GM12875 (cell line): ENCODE measurements around the gene CRK.
"Not testable (repeated sequence)": the region's sequence is repeated elsewhere in the genome, so short reads cannot be mapped to it uniquely, and the experiment has no call there.

Experiments used
- H3K4me3 ChIP-seq: one replicate; pipeline ENCODE4 v1.5.1; 2011; ENCODE audit warnings: low read depth, low read length, control low read depth
- TF ChIP-seq, protein P1 (sequence below): IDR thresholded peaks from 2 replicates; pipeline ENCODE4 v1.5.1; 2011; ENCODE audit warnings: low read depth, mild to moderate bottlenecking, control low read depth, inconsistent platforms, low read length, moderate library complexity, borderline replicate concordance; ENCODE audit not compliant: insufficient read depth

The CRK gene

DNA sequence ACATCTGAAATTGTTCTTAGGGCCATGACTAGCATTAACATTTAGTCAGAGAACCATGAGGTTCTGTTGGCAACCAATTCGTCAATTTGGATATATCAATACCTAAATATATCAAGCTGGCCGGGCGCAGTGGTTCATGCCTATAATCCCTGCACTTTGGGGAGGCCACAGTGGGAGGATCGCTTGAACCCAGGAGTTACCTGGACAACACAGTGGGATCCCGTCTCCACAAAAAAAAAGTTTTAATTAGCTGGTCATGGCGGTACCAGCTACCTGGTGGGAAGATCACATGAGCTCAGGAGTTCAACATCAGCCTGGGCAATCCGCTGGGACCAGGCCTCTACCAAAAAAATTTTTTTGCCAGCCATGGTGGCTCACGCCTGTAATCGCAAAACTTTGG lies 64.5 kb downstream of the CRK start:
- H3K4me3 ChIP-seq: no peak overlapping the region
- TF ChIP-seq, protein P1, sequence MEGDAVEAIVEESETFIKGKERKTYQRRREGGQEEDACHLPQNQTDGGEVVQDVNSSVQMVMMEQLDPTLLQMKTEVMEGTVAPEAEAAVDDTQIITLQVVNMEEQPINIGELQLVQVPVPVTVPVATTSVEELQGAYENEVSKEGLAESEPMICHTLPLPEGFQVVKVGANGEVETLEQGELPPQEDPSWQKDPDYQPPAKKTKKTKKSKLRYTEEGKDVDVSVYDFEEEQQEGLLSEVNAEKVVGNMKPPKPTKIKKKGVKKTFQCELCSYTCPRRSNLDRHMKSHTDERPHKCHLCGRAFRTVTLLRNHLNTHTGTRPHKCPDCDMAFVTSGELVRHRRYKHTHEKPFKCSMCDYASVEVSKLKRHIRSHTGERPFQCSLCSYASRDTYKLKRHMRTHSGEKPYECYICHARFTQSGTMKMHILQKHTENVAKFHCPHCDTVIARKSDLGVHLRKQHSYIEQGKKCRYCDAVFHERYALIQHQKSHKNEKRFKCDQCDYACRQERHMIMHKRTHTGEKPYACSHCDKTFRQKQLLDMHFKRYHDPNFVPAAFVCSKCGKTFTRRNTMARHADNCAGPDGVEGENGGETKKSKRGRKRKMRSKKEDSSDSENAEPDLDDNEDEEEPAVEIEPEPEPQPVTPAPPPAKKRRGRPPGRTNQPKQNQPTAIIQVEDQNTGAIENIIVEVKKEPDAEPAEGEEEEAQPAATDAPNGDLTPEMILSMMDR: no peak

DNA sequence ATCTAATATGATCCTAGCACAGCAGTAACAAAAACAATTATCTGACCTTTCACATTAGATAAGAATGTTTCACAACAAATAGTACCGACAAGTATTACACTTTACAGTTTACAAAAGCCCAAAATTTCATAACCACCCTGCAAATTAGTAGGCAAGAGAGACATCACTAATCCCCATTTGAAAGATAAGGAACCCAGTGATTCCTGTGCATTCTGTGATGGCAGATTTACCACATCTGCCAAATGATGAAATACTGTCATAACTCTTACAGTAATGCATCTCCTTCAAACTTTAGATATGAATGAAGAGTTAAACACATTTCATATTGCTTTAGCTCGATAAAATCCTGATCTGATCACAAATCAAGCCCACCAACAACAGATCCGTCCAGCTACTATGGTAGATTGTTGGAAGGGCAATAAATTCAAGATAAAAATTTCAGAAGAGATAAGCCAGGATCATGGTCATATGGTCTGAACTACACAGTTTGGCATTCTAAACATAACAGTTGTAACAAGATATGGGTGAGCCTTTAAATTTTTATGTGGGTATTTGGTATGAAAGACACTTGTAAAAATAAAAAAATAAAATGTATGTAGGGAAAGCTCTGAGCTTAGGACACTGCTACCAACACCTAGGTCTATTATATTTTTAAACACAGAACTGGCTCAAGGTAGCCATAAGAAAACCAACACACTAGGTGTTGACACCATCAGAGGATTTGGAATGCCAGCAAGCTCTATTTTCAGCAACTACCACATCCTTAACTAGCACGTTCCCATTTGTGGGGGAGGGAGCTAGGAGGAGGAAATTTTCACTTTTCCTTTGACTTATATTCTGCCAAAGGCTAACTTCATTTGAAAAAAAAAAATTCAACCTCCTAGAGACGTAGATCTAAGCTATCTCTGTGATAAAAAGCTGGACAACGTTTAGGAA lies 65.3 kb downstream of the CRK start:
- TF ChIP-seq, protein P1: no peak
- H3K4me3 ChIP-seq: no peak overlapping the region

DNA sequence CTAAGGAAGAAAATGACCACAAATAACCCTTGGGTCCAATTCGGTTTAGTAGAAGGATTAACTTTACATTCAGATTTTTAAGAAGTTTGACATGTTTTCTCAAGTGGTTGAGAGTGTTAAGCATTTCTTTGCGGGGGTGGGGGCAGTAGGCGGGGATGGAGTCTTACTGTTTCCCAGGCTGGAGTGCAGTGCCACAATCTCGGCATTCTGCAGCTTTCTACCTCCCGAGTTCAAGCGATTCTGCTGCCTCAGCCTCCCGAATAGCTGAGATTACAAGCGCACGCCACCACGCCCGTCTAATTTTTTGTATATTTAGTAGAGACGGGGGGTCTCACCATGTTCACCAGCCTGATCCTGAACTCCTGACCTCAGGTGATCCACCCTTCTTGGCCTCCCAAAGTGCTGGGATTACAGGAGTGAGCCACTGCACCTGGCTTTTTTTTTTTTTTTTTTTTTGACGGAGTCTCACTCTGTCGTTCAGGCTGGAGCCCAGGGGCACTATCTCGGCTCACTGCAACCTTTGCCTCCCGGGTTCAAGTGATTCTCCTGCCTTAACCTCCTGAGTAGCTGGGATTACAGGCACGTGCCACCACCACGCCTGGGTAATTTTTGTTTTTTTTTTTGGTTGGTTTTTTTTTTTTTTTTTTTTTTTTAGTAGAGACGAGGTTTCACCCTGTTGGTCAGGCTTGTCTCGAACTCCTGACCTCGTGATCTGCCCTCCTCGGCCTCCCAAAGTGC lies 68.4 kb downstream of the CRK start:
- not testable (repeated sequence) for H3K4me3 ChIP-seq

DNA sequence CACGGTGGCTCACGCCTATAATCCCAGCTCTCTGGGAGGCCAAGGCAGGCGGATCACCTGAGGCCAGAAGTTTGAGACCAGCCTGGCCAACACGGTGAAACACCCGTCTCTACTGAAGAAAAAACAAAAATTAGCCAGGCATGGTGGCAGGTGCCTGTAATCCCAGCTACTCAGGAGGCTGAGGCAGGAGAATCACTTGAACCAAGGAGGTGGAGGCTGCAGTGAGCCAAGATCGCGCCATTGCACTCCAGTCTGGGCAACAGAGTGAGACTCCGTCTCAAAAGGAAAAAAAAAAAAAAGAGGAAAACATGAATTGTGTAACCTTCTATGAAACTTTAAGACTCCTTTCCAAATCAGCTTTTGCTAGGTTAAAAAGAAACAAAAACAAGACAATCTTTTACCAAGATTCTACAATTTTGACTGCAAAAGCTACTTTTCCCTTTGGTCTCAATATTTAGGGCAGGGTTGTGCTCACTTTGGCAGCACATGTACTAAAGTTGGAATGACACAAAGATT lies 69.3 kb downstream of the CRK start:
- H3K4me3 ChIP-seq: not testable (repeated sequence)

DNA sequence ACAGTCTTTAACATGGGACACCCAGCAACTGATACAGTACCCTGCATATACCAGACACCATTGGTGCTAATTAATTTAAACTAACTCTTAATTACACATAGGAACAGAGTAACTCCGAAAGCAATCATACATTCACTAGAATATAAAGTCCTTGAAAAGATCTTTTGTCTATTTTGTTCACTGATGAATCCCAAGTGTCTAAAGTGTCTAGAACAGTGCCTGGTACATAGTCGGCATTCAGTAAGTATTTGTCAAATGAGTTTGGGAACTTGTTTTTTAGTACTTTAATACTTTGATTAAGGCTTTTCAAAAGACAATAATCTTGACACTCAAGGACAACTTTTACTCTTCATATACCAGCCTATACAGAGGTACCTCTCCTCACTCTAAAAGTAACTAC lies 69.8 kb downstream of the CRK start:
- TF ChIP-seq, protein P1: no peak
- H3K4me3 ChIP-seq: no peak overlapping the region

DNA sequence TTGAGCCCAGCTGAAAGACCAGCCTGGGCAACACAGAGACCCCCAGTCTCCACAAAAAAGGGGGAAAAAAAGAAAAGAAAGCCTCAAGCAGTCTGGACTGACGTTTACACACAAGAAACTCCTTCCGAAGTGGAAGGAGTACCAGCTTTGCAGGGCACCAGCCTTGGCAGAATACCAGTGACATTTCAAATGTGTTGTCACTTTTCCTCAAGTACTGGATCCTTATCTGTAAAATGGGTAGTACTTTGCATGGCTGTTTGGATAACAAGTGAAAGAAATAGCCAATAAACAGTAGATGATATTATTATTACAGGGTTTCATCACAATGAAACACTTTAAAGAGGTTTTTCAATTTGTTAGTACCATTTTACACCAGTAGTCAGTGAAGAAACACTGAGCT lies 70.2 kb downstream of the CRK start:
- TF ChIP-seq, protein P1: no peak
- no peak overlapping the region for H3K4me3 ChIP-seq

DNA sequence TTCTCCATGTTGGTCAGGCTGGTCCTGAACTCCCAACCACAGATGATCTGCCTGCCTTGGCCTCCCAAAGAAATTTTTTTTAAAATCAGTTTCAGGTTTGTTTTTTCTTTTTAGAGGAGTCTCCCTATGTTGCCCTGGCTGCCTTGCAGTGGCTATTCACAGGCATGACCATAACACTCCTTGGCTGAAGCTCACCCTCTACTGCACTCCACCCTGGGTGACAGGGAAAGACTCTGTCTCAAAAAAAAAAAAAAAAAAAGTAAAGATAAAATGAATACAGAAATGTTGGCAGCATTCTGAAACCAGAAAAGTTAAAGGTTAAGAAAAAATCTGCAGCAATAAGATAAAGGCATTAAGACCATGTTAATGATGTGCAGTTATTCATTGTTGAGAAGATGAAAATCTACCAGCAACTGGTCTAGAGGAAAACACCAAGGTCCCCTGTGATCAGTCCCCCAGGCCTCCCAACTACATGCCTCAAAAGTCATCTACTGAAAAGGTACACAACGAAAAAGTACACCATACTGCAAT lies 71.1 kb downstream of the CRK start:
- no peak overlapping the region for H3K4me3 ChIP-seq
- TF ChIP-seq, protein P1: no peak
